Glomerular endothelial cell (primary cell): ENCODE data around the gene FHL5. TPM values are rescaled to one million over a fixed set of nuclear protein-coding genes. Genes with fewer than 3 reads are reported as not detected.

Experiments
- total RNA-seq: library from RNA; depleted of rRNA; stranded (reverse); fragments of >200 nt; gene quantifications from 2 replicates; pipeline ENCODE4 v1.2.3, GENCODE V29; 2015

The FHL5 gene
- total RNA-seq, 1 donor from 2014 or later: not detected

Other genes with a start within 250 kb of the FHL5 start
- 15.3 and 15.8 TPM in 2 replicates for gene UFL1, start 41.3 kb upstream of the FHL5 start, total RNA-seq